Fibroblast of gingiva (primary cell): ENCODE results near the gene GMCL1.
A peak's percentile ranks its signal among the peaks of the same experiment; 100 is the strongest.
"Not testable (repeated sequence)": the region's sequence is repeated elsewhere in the genome, so short reads cannot be mapped to it uniquely, and the experiment has no call there.

Experiments used
- DNase-seq: peaks from one replicate; pipeline ENCODE4 v3.0.0-alpha.2; 2011; ENCODE audit warnings: low read depth

The GMCL1 gene

DNA sequence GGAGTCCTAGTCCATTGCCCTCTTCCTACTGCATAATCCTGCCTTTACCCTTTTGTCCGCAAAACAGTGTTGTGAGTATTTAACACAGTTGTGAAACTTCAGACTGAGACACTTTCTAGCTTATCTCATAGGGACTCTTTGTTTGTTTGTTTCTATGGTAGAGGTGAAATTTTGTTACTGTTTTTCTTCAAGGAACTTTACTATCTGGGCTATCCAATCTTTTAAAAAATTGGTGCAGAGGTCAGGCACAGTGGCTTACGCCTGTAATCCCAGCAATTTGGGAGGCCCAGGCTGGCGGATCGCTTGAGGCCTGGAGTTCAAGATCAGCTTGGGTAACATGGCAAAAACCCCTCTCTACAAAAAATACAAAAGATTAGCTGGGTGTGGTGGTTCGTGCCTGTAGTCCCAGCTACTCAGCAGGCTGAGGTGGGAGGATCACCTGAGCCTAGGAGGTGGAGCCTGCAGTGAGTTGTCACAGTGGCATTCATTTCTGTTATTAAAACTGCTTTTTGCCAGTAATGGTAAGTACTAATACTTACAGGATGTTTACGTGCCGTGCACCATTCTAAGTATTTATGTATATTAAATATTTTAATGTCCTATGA, 18.8 kb downstream of the GMCL1 start:
- DNase-seq = no peak

DNA sequence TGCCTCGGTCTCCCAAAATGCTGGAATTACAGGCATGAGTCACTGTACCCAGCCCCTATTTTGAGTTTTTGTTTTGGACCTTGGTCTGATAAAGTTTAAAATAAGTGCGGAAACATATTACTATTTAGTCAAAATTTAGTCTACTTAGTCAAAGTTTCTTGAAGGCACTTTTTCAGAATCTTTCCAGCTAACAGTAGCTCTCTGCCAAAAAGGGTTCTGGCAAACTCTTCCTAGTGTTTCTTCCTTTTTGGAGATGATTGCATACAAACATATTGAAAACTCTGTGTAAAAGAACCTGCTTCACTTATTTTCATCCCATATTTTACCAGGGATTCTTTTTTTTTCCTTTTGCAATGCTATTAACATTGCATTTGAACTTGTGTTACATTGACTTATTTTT, 28.8 kb downstream of the GMCL1 start:
- no peak for DNase-seq

GRCh38 chr2:69863298-69863697, 33.8 kb downstream of the GMCL1 start:
- no peak for DNase-seq

DNA sequence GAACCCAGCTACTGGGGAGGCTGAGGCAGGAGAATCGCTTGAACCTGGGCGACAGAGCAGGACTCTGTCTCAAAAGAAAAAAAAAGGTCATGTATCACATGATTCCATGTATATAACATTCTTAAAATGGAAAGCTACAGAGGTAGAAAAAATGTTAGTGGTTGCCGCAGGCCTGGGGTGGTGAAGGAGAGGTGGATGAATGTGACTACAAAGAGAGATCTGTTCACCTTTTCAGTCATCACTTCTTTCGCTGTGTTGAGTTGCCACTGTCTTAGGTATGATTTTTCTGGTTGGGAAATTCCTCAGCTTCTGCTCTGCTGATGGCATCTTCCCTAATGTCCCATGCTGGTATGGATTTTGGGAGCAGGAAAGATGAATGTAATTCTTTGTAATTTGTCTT, 59.0 kb downstream of the GMCL1 start:
- no peak for DNase-seq

- no peak for DNase-seq
These were observed 59.8 kb downstream of the GMCL1 start for GRCh38 chr2:69889302-69889701.

- DNase-seq = no peak
These were observed 61.4 kb downstream of the GMCL1 start for GRCh38 chr2:69890881-69891280.

GRCh38 chr2:69892838-69893424, 63.5 kb downstream of the GMCL1 start:
- not testable (repeated sequence) for DNase-seq

DNA sequence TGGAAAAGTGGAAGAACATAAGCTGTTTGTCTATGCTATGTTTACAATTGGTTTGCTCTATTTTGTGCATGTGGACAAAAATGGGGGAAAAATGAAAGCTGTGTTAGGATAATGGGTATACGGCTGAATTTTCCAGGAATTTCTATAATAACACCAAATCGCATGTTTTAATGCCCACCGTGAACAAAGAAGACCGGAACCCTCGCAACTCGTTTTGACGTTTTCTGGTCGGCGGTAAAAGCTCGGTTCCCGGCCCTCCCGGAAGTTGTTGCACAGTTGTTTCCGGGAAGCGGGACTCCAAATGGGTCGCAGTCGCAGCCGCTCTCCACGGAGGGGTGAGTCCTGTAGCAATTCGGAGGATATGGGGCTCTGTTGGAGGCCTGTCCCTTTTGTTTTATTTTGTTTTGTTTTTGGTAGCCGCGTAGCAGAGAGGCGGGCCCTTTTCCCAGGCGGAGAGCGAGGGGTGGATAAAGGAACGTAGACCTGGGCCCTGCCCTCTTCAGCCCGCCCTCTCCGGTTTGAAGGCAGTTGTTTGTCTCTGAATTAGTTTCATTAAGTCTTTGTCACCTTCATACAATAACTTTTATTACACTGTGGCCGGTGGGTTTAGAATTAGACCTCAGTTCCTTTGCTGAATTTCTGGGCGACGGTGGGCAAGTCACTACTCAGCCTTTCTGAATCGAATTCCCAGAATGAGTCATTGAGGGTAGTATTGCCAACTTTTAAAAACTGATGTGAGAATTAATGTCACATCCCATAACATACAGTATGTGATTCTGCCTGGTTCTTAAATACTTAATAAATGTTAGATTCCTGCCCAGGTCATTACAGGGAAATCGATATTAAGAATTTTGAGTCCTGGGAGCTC, 64.5 kb downstream of the GMCL1 start, which contains the start of gene SNRNP27:
TSS of gene SNRNP27 (plus strand) at position 273 of the 868 bp plus-strand sequence. CDS start at position 302, 29 bp downstream.
- peak; percentile 80 for DNase-seq

DNA sequence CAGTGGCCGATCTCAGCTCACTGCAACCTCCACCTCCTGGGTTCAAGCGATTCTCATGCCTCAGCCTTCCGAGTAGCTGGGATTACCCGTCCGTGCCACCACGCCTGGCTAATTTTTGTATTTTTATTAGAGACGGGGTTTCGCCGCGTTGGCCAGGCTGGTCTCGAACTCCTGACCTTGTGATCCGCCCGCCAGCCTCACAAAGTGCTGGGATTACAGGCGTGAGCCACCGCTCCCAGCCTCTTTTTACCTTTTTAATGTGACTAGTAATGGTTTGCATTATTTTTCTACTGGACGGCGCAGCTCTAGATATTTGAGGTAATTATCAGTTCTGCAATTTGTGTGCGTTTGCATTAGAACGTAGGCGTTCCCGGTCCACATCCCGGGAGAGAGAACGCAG, 65.3 kb downstream of the GMCL1 start:
- DNase-seq = not testable (repeated sequence)

- DNase-seq = no peak
These were observed 72.9 kb downstream of the GMCL1 start for GRCh38 chr2:69902213-69902922.

DNA sequence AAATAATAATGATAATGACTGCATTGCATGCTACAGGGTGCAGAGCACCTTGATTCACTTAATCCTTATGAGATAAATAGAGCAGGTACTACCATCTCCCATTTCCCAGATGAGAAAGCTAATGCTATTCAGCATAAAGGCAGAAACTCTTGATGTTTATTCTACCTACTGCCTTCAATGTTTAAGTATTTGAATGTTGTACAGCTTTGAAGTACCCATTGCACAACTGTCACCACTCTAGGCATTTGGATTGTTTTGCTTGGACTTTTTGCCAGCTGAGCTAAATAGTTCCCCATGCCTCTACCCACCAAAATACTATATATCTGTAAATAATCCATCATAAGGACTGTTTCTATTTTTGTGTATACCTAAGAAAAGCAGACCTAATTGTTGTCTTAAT, 77.8 kb downstream of the GMCL1 start:
- DNase-seq = no peak

GRCh38 chr2:69911985-69912563, 82.6 kb downstream of the GMCL1 start:
- DNase-seq = peak; percentile 49

- peak; percentile 100 for DNase-seq
These were observed 84.9 kb downstream of the GMCL1 start for GRCh38 chr2:69914164-69914949.

- DNase-seq = no peak
These were observed 85.8 kb downstream of the GMCL1 start, which contains the start of gene MXD1 for GRCh38 chr2:69914950-69915945. TSS of gene MXD1 (plus strand) at chr2:69915109. CDS start at chr2:69915331, 222 bp downstream.

GRCh38 chr2:69916106-69916505, 86.6 kb downstream of the GMCL1 start:
- DNase-seq = no peak

GRCh38 chr2:69917852-69918251, 88.4 kb downstream of the GMCL1 start:
- peak; percentile 72 for DNase-seq

GRCh38 chr2:69918401-69918800, 88.9 kb downstream of the GMCL1 start:
- no peak for DNase-seq

DNA sequence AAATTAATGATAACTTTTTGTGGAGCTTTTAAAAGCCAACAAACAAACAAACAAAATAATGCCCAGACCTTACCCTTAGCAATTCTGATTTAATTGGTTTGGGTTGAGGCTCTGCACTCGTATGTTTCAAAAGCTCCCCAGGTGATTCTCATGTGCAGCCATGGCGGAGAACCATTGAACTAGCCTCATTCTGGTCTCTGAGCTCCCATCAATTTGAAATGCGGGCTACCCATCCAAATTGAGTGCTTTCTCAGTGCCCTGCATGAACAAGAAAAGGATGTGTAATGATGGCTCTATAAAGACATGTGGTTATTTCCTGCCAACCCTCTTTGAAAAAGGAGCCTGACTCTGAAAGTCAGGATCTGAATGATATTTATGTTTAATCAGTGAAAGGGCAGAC, 93.7 kb downstream of the GMCL1 start:
- no peak for DNase-seq

- peak; percentile 63 for DNase-seq
These were observed 97.5 kb downstream of the GMCL1 start for GRCh38 chr2:69926849-69927515.
